ENCODE measurements around the gene SSBP3. TPM values are rescaled to one million over a fixed set of nuclear protein-coding genes. Genes with fewer than 3 reads are reported as not detected.

The SSBP3 gene
- total RNA-seq, 1 donor from 2014 or later: 84.4 TPM

DNA sequence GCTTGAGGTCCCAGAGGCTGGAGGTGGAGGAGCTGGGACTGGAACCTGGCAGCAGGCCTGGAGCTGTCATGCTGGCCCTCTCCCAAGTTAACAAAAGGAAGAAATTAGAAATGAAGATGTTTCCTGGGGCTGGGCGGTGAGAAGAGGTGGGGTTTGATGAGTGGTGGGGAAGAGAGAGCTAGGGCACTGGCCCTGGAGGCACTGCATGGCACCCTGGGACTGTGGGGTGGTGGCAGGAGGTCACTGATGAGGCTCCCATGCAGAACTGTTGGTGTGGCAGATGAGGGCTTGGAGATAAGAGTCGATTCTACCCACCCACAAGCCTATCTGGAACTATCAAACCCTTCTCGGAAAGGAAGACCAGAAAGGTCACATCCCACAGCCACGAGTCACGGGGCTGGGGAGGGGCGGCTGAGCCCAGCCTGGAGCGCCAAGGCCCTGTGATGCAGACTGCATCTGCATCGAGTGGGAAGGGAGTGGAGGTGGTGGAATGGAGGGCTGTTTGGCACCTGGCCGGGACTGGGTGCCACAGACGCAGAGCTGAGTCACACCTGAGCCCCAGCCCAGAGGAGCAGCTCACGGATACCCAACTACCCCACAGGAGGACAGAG lies 176.8 kb downstream of the SSBP3 start:
- Mint-ChIP-seq H3K4me3 (ENCODE audit: low read depth) (peak overlapping the region; percentile 64), H3K9me3 (no peaks in the 10 kb centered on the region), H3K27me3 (ENCODE audit: low read depth) (no peaks in the 10 kb centered on the region), H3K27ac (peak overlapping the region; percentile 66), H3K36me3 (ENCODE audit: low read depth) (peaks cover 37% of the 10 kb centered on the region), H3K4me1 (ENCODE audit: low read depth) (peaks cover 29% of the 10 kb centered on the region)
- intact Hi-C loops (cut with micrococcal nuclease): loop anchor here (1.0 kb wide), 2 partner anchors 29 to 48 kb away; partner anchors contain the start of genes CYB5RL and MRPL37
- DNase-seq (ENCODE audit: low spot score): peak; percentile 23

DNA sequence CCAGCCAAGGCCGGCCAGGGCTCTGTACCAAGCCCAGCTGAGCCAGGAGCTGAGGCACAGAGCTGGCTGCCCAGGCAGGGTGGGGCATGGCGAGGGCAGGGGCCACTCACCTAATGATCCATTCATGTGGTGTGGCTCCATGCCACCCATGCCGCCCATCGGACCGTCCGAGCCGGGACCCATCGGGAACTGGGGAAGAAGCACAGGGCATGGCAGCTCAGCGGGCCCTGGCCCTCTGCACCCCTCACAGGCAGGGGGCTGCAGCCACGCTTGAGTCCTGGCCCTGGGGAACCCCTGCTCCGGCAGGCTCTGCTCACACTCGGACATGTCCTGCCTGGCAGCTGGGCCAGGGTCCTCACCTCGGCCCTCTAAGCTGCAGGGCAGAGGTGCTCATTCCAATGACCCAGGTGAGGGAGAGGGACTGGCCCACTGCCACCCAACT lies 177.5 kb downstream of the SSBP3 start:
- H3K9me3 Mint-ChIP-seq: no peaks in the 10 kb centered on the region
- no peaks in the 10 kb centered on the region for H3K27me3 Mint-ChIP-seq (ENCODE audit: low read depth)
- H3K4me3 Mint-ChIP-seq (ENCODE audit: low read depth): no peak overlapping the region
- no peak for DNase-seq (ENCODE audit: low spot score)
- intact Hi-C loops (cut with micrococcal nuclease): loop anchor here (1.0 kb wide), 2 partner anchors 28 to 47 kb away; partner anchors contain the start of genes CYB5RL and MRPL37
- peaks cover 29% of the 10 kb centered on the region for H3K4me1 Mint-ChIP-seq (ENCODE audit: low read depth)
- no peak overlapping the region for H3K27ac Mint-ChIP-seq
- peaks cover 38% of the 10 kb centered on the region for H3K36me3 Mint-ChIP-seq (ENCODE audit: low read depth)

DNA sequence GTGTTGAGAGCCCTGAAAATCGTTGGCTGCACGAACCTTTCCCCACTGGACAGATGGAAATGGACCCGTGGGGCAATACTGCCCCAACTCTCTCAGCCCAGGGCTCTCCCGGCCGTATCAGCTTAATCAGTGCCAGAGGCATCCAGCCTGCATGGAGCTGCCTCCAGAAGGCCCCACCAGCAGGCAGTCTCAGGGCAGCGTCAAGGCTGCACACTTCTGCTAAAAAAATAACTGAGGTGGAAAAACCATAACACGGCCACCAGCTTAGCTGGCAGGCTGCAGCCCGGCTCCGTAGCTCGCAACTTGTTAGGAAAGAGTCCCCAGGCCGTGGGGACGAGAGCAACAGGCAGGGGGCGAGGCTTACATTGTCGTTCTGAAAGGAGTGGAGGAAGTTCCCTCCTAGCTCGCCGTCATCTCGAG lies 178.3 kb downstream of the SSBP3 start:
- intact Hi-C loops (cut with micrococcal nuclease): no loop called here
- DNase-seq (ENCODE audit: low spot score): no peak
- Mint-ChIP-seq H3K27ac (peak overlapping the region; percentile 59), H3K27me3 (ENCODE audit: low read depth) (no peaks in the 10 kb centered on the region), H3K36me3 (ENCODE audit: low read depth) (peaks cover 39% of the 10 kb centered on the region), H3K9me3 (no peaks in the 10 kb centered on the region), H3K4me1 (ENCODE audit: low read depth) (peaks cover 29% of the 10 kb centered on the region), H3K4me3 (ENCODE audit: low read depth) (no peak overlapping the region)

DNA sequence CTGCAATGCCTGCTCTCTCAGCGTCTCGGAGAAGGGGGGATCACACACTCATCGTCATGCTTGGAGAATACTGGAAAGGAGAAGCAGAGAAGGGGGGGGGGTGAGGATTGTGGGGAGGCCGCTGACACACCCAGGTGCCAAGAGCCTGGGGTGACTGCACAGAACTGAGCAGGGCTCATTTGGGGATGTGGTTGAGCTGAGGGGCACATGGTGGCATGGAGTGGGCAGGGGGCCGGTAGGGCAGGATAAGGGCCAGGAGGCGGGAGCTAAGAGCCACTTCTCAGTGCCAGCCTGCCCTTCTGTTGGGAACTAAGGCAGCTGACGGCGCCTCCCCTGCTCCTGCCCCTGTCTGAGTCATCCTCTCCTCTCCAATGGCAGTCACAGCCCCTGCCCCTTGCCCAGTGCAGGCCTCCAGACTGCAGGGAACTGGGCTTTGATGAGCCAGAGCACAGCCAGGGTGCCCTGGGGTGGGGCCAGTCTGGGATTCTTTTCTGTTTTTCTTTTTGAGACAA lies 179.0 kb downstream of the SSBP3 start:
- no peak overlapping the region for H3K27ac Mint-ChIP-seq
- intact Hi-C loops (cut with micrococcal nuclease): no loop called here
- peaks cover 42% of the 10 kb centered on the region for H3K36me3 Mint-ChIP-seq (ENCODE audit: low read depth)
- no peaks in the 10 kb centered on the region for H3K9me3 Mint-ChIP-seq
- H3K27me3 Mint-ChIP-seq (ENCODE audit: low read depth): no peaks in the 10 kb centered on the region
- no peak overlapping the region for H3K4me3 Mint-ChIP-seq (ENCODE audit: low read depth)
- DNase-seq (ENCODE audit: low spot score): no peak
- H3K4me1 Mint-ChIP-seq (ENCODE audit: low read depth): peaks cover 29% of the 10 kb centered on the region

DNA sequence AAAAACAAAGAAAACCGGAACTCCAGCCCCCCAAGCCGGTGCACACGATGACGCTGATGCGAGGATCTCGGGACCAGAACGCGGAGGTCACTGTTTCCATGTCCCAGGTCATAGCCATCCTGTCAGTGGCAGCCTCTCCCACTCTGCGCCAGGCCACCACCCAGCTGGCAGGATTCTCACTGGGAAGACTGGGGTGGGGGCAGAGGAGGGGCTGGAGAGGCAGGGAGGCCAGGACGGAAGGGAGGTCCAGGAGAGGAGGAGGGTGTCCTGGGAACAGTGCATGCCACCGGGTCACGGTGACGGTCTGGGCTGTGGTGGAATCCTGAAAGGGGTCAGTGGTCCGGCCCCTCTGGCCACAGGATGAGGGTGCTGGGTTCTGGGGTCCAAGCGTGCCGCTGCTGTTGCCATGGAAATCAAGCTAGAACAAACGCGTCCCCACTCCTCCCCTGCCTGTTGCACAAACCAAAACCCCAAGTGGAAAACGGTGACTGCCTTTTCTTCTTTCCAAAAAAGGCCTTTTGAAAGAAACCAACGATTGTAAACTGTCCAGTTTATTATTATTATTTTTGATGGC lies 180.1 kb downstream of the SSBP3 start:
- no peak overlapping the region for H3K4me3 Mint-ChIP-seq (ENCODE audit: low read depth)

DNA sequence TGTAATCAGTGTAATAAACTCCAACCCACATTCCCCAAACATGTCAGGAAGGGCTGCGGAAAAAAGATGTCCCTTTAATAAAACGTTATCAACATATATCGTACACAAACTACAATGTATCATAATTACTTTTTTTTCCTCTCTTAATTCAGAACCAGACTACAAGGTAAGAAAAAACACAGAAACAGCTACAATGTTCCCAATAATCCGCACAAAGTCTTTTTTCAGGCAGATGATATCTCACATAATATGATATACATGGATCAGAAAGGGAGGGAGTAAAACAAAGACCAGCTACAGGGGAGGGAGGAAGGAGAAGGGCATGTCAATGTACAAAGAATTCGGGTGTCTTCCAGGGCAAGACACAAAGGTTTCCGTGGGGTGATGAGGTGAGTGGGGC lies 180.8 kb downstream of the SSBP3 start:
- Mint-ChIP-seq H3K9me3 (no peaks in the 10 kb centered on the region), H3K4me1 (ENCODE audit: low read depth) (peaks cover 19% of the 10 kb centered on the region), H3K27me3 (ENCODE audit: low read depth) (no peaks in the 10 kb centered on the region), H3K36me3 (ENCODE audit: low read depth) (peaks cover 33% of the 10 kb centered on the region), H3K4me3 (ENCODE audit: low read depth) (no peak overlapping the region), H3K27ac (no peak overlapping the region)
- intact Hi-C loops (cut with micrococcal nuclease): no loop called here
- no peak for DNase-seq (ENCODE audit: low spot score)

More for the DNA sequence above, 180.1 kb downstream of the SSBP3 start:
- peaks cover 26% of the 10 kb centered on the region for H3K4me1 Mint-ChIP-seq (ENCODE audit: low read depth)
- DNase-seq (ENCODE audit: low spot score): no peak
- no peak overlapping the region for H3K27ac Mint-ChIP-seq
- H3K27me3 Mint-ChIP-seq (ENCODE audit: low read depth): no peaks in the 10 kb centered on the region
- peaks cover 36% of the 10 kb centered on the region for H3K36me3 Mint-ChIP-seq (ENCODE audit: low read depth)
- intact Hi-C loops (cut with micrococcal nuclease): no loop called here
- no peaks in the 10 kb centered on the region for H3K9me3 Mint-ChIP-seq

DNA sequence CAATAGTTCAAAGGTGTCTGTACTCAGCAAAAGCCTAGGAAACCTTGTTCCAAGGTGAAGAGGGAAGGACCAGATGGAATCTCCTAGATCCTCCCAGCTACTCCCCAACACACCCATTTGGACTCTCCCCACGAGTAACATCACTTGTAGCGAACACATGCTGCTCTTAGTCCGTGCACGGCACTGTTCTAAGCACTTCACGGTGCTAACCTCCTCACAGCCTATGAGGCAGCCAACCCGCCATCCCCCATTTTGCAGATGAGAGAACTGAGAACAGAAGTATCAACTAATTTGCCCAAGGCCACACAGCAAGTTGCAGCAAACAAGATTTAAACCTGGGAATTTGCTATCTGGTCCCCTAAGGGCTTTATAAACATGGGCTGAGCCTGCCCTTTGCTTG lies 182.0 kb downstream of the SSBP3 start:
- H3K27me3 Mint-ChIP-seq (ENCODE audit: low read depth): no peaks in the 10 kb centered on the region
- H3K4me3 Mint-ChIP-seq (ENCODE audit: low read depth): no peak overlapping the region
- H3K4me1 Mint-ChIP-seq (ENCODE audit: low read depth): peaks cover 11% of the 10 kb centered on the region
- no peak overlapping the region for H3K27ac Mint-ChIP-seq
- peaks cover 32% of the 10 kb centered on the region for H3K36me3 Mint-ChIP-seq (ENCODE audit: low read depth)
- DNase-seq (ENCODE audit: low spot score): no peak
- intact Hi-C loops (cut with micrococcal nuclease): no loop called here
- no peaks in the 10 kb centered on the region for H3K9me3 Mint-ChIP-seq

DNA sequence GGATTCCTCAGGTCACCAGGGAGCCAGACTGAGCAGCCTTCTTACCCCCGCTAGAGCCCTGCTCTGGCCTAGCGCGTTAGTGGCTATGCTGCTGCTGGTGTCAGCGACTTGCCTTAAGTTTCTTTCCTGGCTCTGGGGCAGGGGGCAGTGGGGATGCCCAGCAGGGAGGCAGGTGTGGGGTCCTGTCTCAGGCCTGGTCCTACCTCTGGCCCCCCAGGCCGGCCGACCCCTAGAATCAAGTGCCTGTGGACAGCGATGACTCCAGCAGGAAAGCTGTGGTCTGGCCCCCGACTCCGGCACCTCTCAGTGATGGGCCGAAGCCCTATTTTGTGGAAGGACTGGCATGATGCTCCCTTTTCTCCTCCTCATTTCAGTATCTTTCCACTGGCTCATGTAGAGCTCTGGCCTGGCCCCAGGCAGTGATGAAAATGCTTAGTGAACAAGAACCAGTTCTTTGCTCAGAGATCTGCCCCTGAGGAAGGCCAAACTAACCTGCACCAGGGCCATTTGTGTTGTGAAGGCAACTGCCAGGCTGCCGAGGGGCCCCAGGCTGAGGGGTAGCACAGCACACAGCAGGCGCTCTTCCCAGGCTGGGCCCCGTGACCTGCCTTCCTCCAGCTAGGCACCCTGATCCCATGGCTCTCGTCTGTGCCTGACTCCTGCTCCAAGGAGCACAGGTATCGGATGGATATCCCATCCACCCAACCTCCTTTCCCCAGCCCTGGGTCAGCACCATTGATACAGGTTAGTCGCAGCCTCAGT lies 182.6 kb downstream of the SSBP3 start:
- Mint-ChIP-seq H3K36me3 (ENCODE audit: low read depth) (peaks cover 38% of the 10 kb centered on the region), H3K27ac (no peak overlapping the region), H3K9me3 (no peaks in the 10 kb centered on the region), H3K4me3 (ENCODE audit: low read depth) (no peak overlapping the region), H3K4me1 (ENCODE audit: low read depth) (peaks cover 8% of the 10 kb centered on the region), H3K27me3 (ENCODE audit: low read depth) (no peaks in the 10 kb centered on the region)
- DNase-seq (ENCODE audit: low spot score): no peak
- intact Hi-C loops (cut with micrococcal nuclease): no loop called here

DNA sequence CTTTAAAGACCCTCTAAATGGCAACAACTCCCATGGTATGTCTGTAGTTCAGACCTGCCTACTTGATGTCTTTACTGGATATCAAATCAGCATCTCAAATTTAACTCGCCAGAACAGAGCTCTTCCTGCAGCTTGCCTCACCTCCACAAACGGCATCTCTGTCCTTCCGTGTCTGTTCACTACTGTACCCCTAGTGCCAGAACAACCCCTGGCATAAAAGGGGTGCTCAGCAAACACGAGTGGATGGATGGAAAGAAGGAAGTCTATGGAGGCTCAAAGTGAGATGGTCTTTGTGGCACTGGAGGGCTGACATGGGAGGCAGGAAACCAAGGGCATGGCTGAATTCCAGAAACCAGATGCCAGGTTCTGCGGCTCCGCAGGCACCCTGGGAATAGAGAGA lies 183.5 kb downstream of the SSBP3 start:
- no peak overlapping the region for H3K4me3 Mint-ChIP-seq (ENCODE audit: low read depth)
- H3K36me3 Mint-ChIP-seq (ENCODE audit: low read depth): peaks cover 41% of the 10 kb centered on the region
- no peaks in the 10 kb centered on the region for H3K9me3 Mint-ChIP-seq
- peak overlapping the region; percentile 44 for H3K27ac Mint-ChIP-seq
- H3K4me1 Mint-ChIP-seq (ENCODE audit: low read depth): peaks cover 2% of the 10 kb centered on the region
- intact Hi-C loops (cut with micrococcal nuclease): no loop called here
- no peaks in the 10 kb centered on the region for H3K27me3 Mint-ChIP-seq (ENCODE audit: low read depth)
- DNase-seq (ENCODE audit: low spot score): no peak

DNA sequence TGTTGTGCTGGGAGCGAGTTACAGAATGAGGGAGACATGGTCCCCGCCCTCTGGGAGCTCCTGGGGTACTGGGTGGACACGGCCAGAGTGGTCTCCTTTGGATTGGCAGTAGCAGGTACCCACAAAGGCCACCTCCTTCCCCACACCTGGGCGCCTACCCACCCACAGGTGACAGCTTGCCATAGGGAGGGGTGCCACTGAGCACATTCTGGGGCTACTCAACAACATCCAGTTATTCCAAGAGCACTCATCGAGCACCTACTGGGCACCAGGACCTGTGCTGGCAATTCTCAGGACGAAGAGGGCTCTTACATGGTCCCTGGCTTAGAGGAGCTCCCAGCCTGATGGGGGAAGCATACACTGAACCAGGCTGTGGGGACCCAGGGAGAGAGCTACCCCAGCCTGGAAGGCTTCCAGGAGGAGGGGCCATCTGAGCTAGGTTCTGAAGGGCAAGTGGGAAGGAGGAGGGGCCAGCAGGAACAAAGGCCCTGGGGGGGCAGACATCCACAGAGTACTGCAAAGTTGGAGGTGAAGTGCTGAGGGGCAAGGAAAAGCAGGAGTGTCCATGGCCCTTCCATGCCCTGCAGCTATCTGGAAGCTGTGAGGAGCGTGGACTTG lies 184.2 kb downstream of the SSBP3 start:
- H3K36me3 Mint-ChIP-seq (ENCODE audit: low read depth): peaks cover 42% of the 10 kb centered on the region
- no peaks in the 10 kb centered on the region for H3K9me3 Mint-ChIP-seq
- intact Hi-C loops (cut with micrococcal nuclease): no loop called here
- H3K27me3 Mint-ChIP-seq (ENCODE audit: low read depth): no peaks in the 10 kb centered on the region
- H3K4me3 Mint-ChIP-seq (ENCODE audit: low read depth): no peak overlapping the region
- H3K27ac Mint-ChIP-seq: no peak overlapping the region
- DNase-seq (ENCODE audit: low spot score): no peak
- H3K4me1 Mint-ChIP-seq (ENCODE audit: low read depth): no peaks in the 10 kb centered on the region

DNA sequence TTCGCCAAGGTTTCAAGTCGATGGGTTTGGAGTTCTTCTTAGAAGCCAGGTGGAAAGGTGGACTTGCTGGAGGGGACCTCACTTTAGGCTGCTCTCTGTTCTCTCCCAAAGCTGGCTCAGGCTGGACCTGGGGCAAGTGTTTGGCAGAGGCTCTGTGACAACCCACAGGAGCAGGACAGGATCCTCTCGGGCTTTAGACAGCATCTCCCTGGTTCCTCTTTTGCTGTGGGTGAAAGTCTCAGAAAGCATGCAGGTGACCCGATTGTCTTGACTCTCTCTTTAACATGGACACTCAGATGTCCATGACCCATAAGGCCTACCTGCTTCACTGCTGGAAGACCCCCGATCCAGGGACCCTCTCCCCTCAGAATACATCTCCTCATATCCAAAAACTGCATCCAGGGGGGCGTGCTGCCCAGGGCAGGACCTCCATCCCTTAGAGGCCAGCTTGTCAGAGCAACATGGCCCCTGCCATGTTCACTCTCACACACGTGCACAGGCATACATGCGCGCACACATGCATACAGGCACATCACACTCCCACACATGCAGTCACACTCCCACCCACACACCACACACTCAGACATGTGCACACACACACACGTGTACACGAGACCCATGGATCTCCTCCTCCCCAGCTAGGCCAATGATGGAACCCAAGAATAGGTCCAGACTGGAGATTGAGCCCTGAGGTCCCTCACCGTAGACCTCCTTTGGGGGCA lies 184.9 kb downstream of the SSBP3 start:
- Mint-ChIP-seq H3K4me3 (ENCODE audit: low read depth) (no peak overlapping the region), H3K27ac (no peak overlapping the region), H3K27me3 (ENCODE audit: low read depth) (no peaks in the 10 kb centered on the region), H3K4me1 (ENCODE audit: low read depth) (no peaks in the 10 kb centered on the region), H3K9me3 (no peaks in the 10 kb centered on the region), H3K36me3 (ENCODE audit: low read depth) (peaks cover 48% of the 10 kb centered on the region)
- intact Hi-C loops (cut with micrococcal nuclease): no loop called here
- no peak for DNase-seq (ENCODE audit: low spot score)
